Neutrophil (primary cell): Measurements from ENCODE around the gene UBE2L6.

Source experiments
- H3K27ac ChIP-seq: fragments of 200-600 bp; sonication (generic); 2 replicates; pipeline ENCODE4 v1.5.1; 2016; ENCODE audit warnings: mild to moderate bottlenecking, moderate library complexity
- H3K27me3 ChIP-seq: fragments of 200-600 bp; sonication (generic); 2 replicates; pipeline ENCODE4 v1.6.0; 2016; ENCODE audit warnings: mild to moderate bottlenecking
- H3K36me3 ChIP-seq: fragments of 200-600 bp; sonication (generic); 2 replicates; pipeline ENCODE4 v1.5.1; 2017
- H3K4me1 ChIP-seq, 2 experiments: fragments of 200-600 bp in 1 of 2; sonication (generic) in 1 of 2; 1 replicate in 1 of 2; 2 replicates in 1 of 2; pipeline versions ENCODE4 v1.5.1 to v1.6.1; 2013 to 2016; ENCODE audit warnings: low read depth in 1 of 2, low read length in 1 of 2, mild to moderate bottlenecking in 1 of 2, moderate library complexity in 1 of 2; ENCODE audit not compliant: control insufficient read depth in 1 of 2, insufficient read depth in 1 of 2
- H3K4me3 ChIP-seq, 2 experiments: fragments of 200-600 bp in 1 of 2; sonication (generic) in 1 of 2; 1 replicate in 1 of 2; 2 replicates in 1 of 2; pipeline ENCODE4 v1.5.1; 2013 to 2016; ENCODE audit warnings: low read depth in 1 of 2, low read length in 1 of 2, mild to moderate bottlenecking in 1 of 2, moderate library complexity in 1 of 2
- H3K9me3 ChIP-seq: fragments of 200-600 bp; sonication (generic); 2 replicates; pipeline ENCODE4 v1.5.1; 2016
- CTCF ChIP-seq: fragments of 200-600 bp; sonication (generic); IDR thresholded peaks from 2 replicates; pipeline ENCODE4 v1.5.1; 2016; ENCODE audit warnings: antibody characterized with exemption

The UBE2L6 gene

GRCh38 chr11:57512646-57513451, 54.6 kb downstream of the UBE2L6 start:
- H3K27me3 ChIP-seq: peaks cover 17% of the 10 kb centered on the region
- H3K9me3 ChIP-seq: no peaks in the 10 kb centered on the region
- H3K4me3 ChIP-seq: no peak overlapping the region
- H3K36me3 ChIP-seq: no peaks in the 10 kb centered on the region
- H3K27ac ChIP-seq: no peak overlapping the region
- peaks cover 24 to 25% of the 10 kb centered on the region in 2 experiments for H3K4me1 ChIP-seq
- TF ChIP-seq CTCF: no peak

- no peak for TF ChIP-seq CTCF
- H3K9me3 ChIP-seq: no peaks in the 10 kb centered on the region
- peaks cover 17% of the 10 kb centered on the region for H3K27me3 ChIP-seq
- H3K4me3 ChIP-seq: no peak overlapping the region
- no peaks in the 10 kb centered on the region for H3K36me3 ChIP-seq
- H3K27ac ChIP-seq: no peak overlapping the region
- H3K4me1 ChIP-seq: peaks cover 24 to 25% of the 10 kb centered on the region in 2 experiments
Observed at GRCh38 chr11:57511741-57512430, 55.6 kb downstream of the UBE2L6 start.

- Histone ChIP-seq H3K36me3 (no peaks in the 10 kb centered on the region), H3K4me3 (no peak overlapping the region), H3K27ac (no peak overlapping the region), H3K27me3 (no peaks in the 10 kb centered on the region), H3K4me1 (no peaks in the 10 kb centered on the region), H3K9me3 (no peaks in the 10 kb centered on the region)
- no peak for TF ChIP-seq CTCF
Observed at GRCh38 chr11:57508341-57509170, 58.9 kb downstream of the UBE2L6 start.

GRCh38 chr11:57506522-57506921, 61.0 kb downstream of the UBE2L6 start:
- H3K4me3 ChIP-seq: no peak overlapping the region
- peaks cover 7% of the 10 kb centered on the region for H3K36me3 ChIP-seq
- no peaks in the 10 kb centered on the region for H3K9me3 ChIP-seq
- no peaks in the 10 kb centered on the region for H3K27me3 ChIP-seq
- no peaks in the 10 kb centered on the region for H3K4me1 ChIP-seq
- TF ChIP-seq CTCF: no peak
- H3K27ac ChIP-seq: no peak overlapping the region

GRCh38 chr11:57504511-57504910, 63.0 kb downstream of the UBE2L6 start:
- Histone ChIP-seq H3K4me1 (peaks cover 3 to 5% of the 10 kb centered on the region in 2 experiments), H3K36me3 (peaks cover 7% of the 10 kb centered on the region), H3K27ac (no peak overlapping the region), H3K27me3 (no peaks in the 10 kb centered on the region), H3K4me3 (no peak overlapping the region), H3K9me3 (no peaks in the 10 kb centered on the region)
- TF ChIP-seq CTCF: no peak
